HepG2 (cell line): ENCODE measurements around the gene CLIP2. TPM values are rescaled to one million over a fixed set of nuclear protein-coding genes. Genes with fewer than 3 reads are reported as not detected.
A peak's percentile ranks its signal among the peaks of the same experiment; 100 is the strongest.

Source experiments
- CHD4 ChIP-seq: fragments of 200-600 bp; sonication (generic); IDR thresholded peaks from 2 replicates; pipeline ENCODE4 v1.7.0; 2017; ENCODE audit warnings: mild to moderate bottlenecking, low read length, borderline replicate concordance
- GATA4 ChIP-seq: sonication (generic); IDR thresholded peaks from 2 replicates; pipeline ENCODE4 v1.6.1; 2016; ENCODE audit warnings: antibody characterized with exemption, low read depth, borderline replicate concordance
- HOXA5 ChIP-seq: sonication (generic); formaldehyde crosslinking; IDR thresholded peaks from 2 replicates; pipeline ENCODE4 v1.4.0; 2020; ENCODE audit warnings: missing genetic modification reagents
- JUNB ChIP-seq: sonication (generic); formaldehyde crosslinking; IDR thresholded peaks from 2 replicates; pipeline ENCODE4 v1.8.0; 2022; ENCODE audit warnings: missing genetic modification reagents, mild to moderate bottlenecking, borderline replicate concordance
- KDM3A ChIP-seq: IDR thresholded peaks from 2 replicates; pipeline ENCODE4 v1.6.1; 2018; ENCODE audit warnings: low read depth, missing compliant biosample characterization
- PHF21A ChIP-seq: sonication (generic); formaldehyde crosslinking; IDR thresholded peaks from 2 replicates; pipeline ENCODE4 v1.5.0; 2020; ENCODE audit warnings: mild to moderate bottlenecking, missing genetic modification reagents
- POLR2AphosphoS5 ChIP-seq: IDR thresholded peaks from 2 replicates; pipeline ENCODE4 v1.6.1; 2012; ENCODE audit warnings: low read depth, low read length
- RBM39 ChIP-seq: fragments of 200-400 bp; formaldehyde crosslinking; IDR thresholded peaks from one replicate; pipeline ENCODE4 v1.6.1; 2018; ENCODE audit warnings: antibody characterized with exemption, mild to moderate bottlenecking, low read depth, low read length; ENCODE audit not compliant: poor library complexity, severe bottlenecking
- RXRA ChIP-seq: sonication (generic); formaldehyde crosslinking; IDR thresholded peaks from 2 replicates; pipeline ENCODE4 v1.5.1; 2020; ENCODE audit warnings: missing genetic modification reagents
- SOX5 ChIP-seq: IDR thresholded peaks from 2 replicates; pipeline ENCODE4 v1.6.1; 2016; ENCODE audit warnings: borderline replicate concordance
- SOX6 ChIP-seq, 2 experiments: fragments of 450-650 bp in 1 of 2; sonication (generic) in 1 of 2; formaldehyde crosslinking in 1 of 2; IDR thresholded peaks; 2 replicates each; pipeline versions ENCODE4 v1.4.0 to v1.6.1; 2017 to 2020; ENCODE audit warnings: antibody characterized with exemption in 1 of 2, mild to moderate bottlenecking in 1 of 2, missing genetic modification reagents in 1 of 2
- SPEN ChIP-seq: sonication (generic); formaldehyde crosslinking; IDR thresholded peaks from 2 replicates; pipeline ENCODE4 v1.5.1; 2020; ENCODE audit warnings: low read depth, mild to moderate bottlenecking, missing genetic modification reagents
- TCF7 ChIP-seq: sonication (generic); IDR thresholded peaks from 2 replicates; pipeline ENCODE4 v1.6.1; 2016; ENCODE audit warnings: antibody characterized with exemption, low read depth
- TCF7L2 ChIP-seq: IDR thresholded peaks from 2 replicates; pipeline ENCODE4 v1.6.1; 2011; ENCODE audit warnings: mild to moderate bottlenecking, low read depth, low read length, moderate library complexity
- ZNF484 ChIP-seq: sonication (generic); formaldehyde crosslinking; IDR thresholded peaks from 2 replicates; pipeline ENCODE4 v1.5.1; 2020; ENCODE audit warnings: mild to moderate bottlenecking, low read depth, missing genetic modification reagents, borderline replicate concordance
- ZNF546 ChIP-seq: sonication (generic); formaldehyde crosslinking; conservative IDR thresholded peaks from 2 replicates; pipeline ENCODE4 v1.8.1; 2023; ENCODE audit warnings: mild to moderate bottlenecking, missing genetic modification reagents
- ZNF567 ChIP-seq: sonication (generic); formaldehyde crosslinking; IDR thresholded peaks from 2 replicates; pipeline ENCODE4 v1.8.1; 2023; ENCODE audit warnings: mild to moderate bottlenecking, missing genetic modification reagents, borderline replicate concordance
- ZSCAN30 ChIP-seq: sonication (generic); formaldehyde crosslinking; IDR thresholded peaks from 2 replicates; pipeline ENCODE4 v1.5.0; 2020; ENCODE audit warnings: mild to moderate bottlenecking, missing genetic modification reagents
- polyA plus RNA-seq, 8 experiments: library from polyadenylated mRNA; depleted of rRNA in 3 of 8; stranded (reverse) in 7 of 8; unstranded in 1 of 8; fragments of >200 nt; fragmentation: Illumina TruSeq in 4 of 8; extraction: Trizol in 4 of 8; gene quantifications; 2 replicates each; pipeline versions ENCODE4 v1.2.1 to v1.2.3, GENCODE V29; 2011 to 2016; ENCODE audit warnings: low read depth in 4 of 8, missing spikeins in 1 of 8, mixed read lengths in 1 of 8; ENCODE audit not compliant: insufficient read depth in 1 of 8
- total RNA-seq, 5 experiments: library from RNA; depleted of rRNA; stranded (reverse); fragments of >200 nt; fragmentation: Illumina TruSeq; extraction: Trizol; gene quantifications; 2 replicates each; pipeline ENCODE4 v1.2.3, GENCODE V29; 2016; ENCODE audit warnings: low read depth in 1 of 5
- TF ChIP-seq, protein P1 (sequence below): sonication (generic); formaldehyde crosslinking; conservative IDR thresholded peaks from 2 replicates; pipeline ENCODE4 v1.4.0; 2020; ENCODE audit warnings: missing genetic modification reagents
- TF ChIP-seq, protein P2 (sequence below): sonication (generic); formaldehyde crosslinking; IDR thresholded peaks from 2 replicates; pipeline ENCODE4 v1.4.0; 2020; ENCODE audit warnings: mild to moderate bottlenecking, missing genetic modification reagents
- TF ChIP-seq, protein P3 (sequence below): sonication (generic); formaldehyde crosslinking; IDR thresholded peaks from 2 replicates; pipeline ENCODE4 v1.8.1; 2022; ENCODE audit warnings: low read depth, mild to moderate bottlenecking, missing genetic modification reagents

The CLIP2 gene
- total and polyA plus RNA-seq, 2 of the 13 experiments (the other 11 are each of a cell fraction or from before 2014, with no cell fraction given) = 6.5 to 17.4 TPM

DNA sequence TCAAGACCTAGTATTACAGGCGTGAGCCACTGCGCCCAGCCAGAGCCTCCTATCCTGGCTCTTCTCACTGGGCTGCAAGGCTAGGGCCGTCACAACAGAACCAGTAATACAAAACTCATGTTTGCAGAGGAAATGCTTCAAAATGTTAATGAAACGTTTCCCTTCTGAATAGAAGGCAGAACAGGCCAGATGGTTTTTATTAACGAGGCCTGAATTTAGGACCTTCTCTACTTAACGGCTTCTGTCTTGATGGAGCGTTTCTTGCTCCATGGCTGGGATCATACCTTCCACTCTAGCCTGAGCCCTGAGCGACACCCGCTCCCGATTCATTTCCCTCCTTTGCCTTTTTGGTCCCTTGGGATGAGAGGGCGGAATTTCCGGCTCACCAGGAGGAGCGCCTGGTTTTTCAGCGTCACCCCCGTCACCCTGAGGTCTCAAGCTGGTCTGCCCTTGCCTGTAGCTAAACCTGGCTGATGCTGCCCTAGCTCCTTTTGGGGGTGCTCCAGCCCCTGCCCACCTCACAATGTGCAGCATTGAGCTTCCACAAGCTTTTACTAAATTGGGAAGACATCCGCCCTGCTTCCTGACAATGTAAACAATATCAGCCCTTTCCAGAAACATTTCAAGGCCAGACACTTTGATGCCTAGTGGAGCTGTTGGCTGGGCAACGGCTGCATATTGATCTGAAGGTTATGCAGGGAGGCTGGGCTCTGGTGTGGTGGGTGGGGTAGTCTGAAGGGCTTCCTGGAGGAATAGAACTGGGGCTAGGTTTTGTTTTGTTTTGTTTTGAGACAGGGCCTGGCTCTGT lies 5.2 kb downstream of the CLIP2 start (continued):
- TF ChIP-seq, protein P1, sequence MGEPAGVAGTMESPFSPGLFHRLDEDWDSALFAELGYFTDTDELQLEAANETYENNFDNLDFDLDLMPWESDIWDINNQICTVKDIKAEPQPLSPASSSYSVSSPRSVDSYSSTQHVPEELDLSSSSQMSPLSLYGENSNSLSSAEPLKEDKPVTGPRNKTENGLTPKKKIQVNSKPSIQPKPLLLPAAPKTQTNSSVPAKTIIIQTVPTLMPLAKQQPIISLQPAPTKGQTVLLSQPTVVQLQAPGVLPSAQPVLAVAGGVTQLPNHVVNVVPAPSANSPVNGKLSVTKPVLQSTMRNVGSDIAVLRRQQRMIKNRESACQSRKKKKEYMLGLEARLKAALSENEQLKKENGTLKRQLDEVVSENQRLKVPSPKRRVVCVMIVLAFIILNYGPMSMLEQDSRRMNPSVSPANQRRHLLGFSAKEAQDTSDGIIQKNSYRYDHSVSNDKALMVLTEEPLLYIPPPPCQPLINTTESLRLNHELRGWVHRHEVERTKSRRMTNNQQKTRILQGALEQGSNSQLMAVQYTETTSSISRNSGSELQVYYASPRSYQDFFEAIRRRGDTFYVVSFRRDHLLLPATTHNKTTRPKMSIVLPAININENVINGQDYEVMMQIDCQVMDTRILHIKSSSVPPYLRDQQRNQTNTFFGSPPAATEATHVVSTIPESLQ (CRISPR knock-in tag) = no peak
- 0 out of 2 replicates have a peak, but pooled peaks have one; percentile 28 for TF ChIP-seq CHD4
- TF ChIP-seq, protein P2, sequence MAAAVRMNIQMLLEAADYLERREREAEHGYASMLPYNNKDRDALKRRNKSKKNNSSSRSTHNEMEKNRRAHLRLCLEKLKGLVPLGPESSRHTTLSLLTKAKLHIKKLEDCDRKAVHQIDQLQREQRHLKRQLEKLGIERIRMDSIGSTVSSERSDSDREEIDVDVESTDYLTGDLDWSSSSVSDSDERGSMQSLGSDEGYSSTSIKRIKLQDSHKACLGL (CRISPR knock-in tag) = no peak
- TF ChIP-seq TCF7 = peak; percentile 80
- TF ChIP-seq RXRA = peak; percentile 73; the same call in 1 of the 2 replicates
- TF ChIP-seq, protein P3, sequence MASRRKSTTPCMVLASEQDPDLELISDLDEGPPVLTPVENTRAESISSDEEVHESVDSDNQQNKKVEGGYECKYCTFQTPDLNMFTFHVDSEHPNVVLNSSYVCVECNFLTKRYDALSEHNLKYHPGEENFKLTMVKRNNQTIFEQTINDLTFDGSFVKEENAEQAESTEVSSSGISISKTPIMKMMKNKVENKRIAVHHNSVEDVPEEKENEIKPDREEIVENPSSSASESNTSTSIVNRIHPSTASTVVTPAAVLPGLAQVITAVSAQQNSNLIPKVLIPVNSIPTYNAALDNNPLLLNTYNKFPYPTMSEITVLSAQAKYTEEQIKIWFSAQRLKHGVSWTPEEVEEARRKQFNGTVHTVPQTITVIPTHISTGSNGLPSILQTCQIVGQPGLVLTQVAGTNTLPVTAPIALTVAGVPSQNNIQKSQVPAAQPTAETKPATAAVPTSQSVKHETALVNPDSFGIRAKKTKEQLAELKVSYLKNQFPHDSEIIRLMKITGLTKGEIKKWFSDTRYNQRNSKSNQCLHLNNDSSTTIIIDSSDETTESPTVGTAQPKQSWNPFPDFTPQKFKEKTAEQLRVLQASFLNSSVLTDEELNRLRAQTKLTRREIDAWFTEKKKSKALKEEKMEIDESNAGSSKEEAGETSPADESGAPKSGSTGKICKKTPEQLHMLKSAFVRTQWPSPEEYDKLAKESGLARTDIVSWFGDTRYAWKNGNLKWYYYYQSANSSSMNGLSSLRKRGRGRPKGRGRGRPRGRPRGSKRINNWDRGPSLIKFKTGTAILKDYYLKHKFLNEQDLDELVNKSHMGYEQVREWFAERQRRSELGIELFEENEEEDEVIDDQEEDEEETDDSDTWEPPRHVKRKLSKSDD = peak; percentile 21; the same call in 1 of the 2 replicates
- TF ChIP-seq POLR2AphosphoS5 = no peak
- TF ChIP-seq ZNF484 (CRISPR knock-in tag) = no peak
- TF ChIP-seq KDM3A (CRISPR knock-in tag) = 0 out of 2 replicates have a peak, but pooled peaks have one; percentile 19
- TF ChIP-seq ZNF546 (CRISPR knock-in tag) = no peak
- peak; percentile 72; the same call in 1 of the 2 replicates for TF ChIP-seq SOX5
- no peak for TF ChIP-seq TCF7L2
- no peak for TF ChIP-seq ZSCAN30 (CRISPR knock-in tag)
- 0 out of 2 replicates have a peak, but pooled peaks have one; percentile 32 for TF ChIP-seq ZNF567 (CRISPR knock-in tag)
- no peak for TF ChIP-seq JUNB (CRISPR knock-in tag)
- peak; percentile 86 for TF ChIP-seq PHF21A (CRISPR knock-in tag)
- TF ChIP-seq SPEN (CRISPR knock-in tag) = no peak; the same call in 1 of the 2 replicates
- no peak for TF ChIP-seq SOX6 (IDR thresholded peaks at IDR 0.05)
- TF ChIP-seq SOX6 (CRISPR knock-in tag; IDR thresholded peaks at IDR 0.05) = peak; percentile 92
- no peak for TF ChIP-seq RBM39
- TF ChIP-seq GATA4 = no peak
- TF ChIP-seq HOXA5 (CRISPR knock-in tag) = peak; percentile 2; the same call in 1 of the 2 replicates
